MM.1S (cell line): ENCODE measurements around the gene EPB41L3.

Experiments used
- EZH2 ChIP-seq: fragments of 300-600 bp; sonication (generic); optimal IDR thresholded peaks from 2 replicates; pipeline ENCODE3; 2017; ENCODE audit warnings: low read depth, mild to moderate bottlenecking, antibody characterized with exemption, low read length, mixed read lengths
- EZH2phosphoT487 ChIP-seq: fragments of 300-600 bp; sonication (generic); IDR thresholded peaks from 2 replicates; pipeline ENCODE4 v1.6.1; 2018; ENCODE audit warnings: antibody characterized with exemption, low read length
- TF ChIP-seq, protein P1 (sequence below): fragments of 300-600 bp; sonication (generic); IDR thresholded peaks from 2 replicates; pipeline ENCODE4 v1.5.1; 2016; ENCODE audit warnings: antibody characterized with exemption, low read length, mixed read lengths

DNA sequence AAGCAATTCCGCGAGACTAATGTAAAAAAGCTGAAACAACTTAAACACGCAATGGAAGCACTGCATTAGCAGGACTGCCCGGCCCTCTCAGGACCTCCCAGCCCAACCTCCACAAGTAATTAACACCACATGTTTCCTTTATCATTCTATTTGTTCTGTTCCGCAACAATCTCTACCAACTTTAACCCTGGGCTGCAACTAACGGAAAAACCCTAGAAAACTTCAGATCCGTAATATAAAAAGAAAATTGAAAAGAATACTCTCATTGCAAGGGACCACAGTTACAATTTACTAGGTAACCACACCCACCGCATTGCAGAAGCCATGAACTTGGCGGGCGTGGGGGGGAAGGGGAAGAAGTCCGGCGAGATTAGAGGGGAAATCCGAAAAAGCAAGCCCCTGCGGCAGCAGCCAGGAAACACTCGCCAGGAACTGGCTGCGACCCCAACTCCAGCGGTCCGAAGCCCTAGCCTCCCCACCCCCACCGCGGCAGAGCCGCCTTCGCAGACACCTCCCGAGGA lies 1.2 kb downstream of the EPB41L3 start:
- TF ChIP-seq, protein P1, sequence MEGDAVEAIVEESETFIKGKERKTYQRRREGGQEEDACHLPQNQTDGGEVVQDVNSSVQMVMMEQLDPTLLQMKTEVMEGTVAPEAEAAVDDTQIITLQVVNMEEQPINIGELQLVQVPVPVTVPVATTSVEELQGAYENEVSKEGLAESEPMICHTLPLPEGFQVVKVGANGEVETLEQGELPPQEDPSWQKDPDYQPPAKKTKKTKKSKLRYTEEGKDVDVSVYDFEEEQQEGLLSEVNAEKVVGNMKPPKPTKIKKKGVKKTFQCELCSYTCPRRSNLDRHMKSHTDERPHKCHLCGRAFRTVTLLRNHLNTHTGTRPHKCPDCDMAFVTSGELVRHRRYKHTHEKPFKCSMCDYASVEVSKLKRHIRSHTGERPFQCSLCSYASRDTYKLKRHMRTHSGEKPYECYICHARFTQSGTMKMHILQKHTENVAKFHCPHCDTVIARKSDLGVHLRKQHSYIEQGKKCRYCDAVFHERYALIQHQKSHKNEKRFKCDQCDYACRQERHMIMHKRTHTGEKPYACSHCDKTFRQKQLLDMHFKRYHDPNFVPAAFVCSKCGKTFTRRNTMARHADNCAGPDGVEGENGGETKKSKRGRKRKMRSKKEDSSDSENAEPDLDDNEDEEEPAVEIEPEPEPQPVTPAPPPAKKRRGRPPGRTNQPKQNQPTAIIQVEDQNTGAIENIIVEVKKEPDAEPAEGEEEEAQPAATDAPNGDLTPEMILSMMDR = no peak
- TF ChIP-seq EZH2 = no peak
- TF ChIP-seq EZH2phosphoT487 = no peak
